ENCODE data around the gene PTPRR.

The PTPRR gene

DNA sequence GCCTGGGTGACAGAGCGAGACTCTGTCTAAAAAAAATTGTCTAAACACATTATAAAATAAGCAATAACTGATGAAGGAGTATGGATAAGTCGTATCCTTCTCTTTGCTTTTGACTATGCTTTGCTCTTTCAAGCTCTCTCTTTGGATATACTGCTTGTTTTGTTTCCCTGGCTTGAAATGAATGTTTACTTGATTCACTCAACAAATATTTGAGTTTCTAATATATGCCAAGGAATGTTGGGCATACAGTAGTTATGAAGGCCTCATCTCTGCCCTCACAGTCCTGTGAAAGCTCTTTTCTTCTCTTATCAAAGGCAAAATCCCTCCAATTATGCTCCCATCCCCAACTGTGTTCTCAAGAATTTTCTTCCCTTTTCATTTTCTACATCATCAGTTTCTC, 123.5 kb downstream of the PTPRR start:
- DNase-seq (ENCODE audit: low read depth in 2 of 2) = no peak

DNA sequence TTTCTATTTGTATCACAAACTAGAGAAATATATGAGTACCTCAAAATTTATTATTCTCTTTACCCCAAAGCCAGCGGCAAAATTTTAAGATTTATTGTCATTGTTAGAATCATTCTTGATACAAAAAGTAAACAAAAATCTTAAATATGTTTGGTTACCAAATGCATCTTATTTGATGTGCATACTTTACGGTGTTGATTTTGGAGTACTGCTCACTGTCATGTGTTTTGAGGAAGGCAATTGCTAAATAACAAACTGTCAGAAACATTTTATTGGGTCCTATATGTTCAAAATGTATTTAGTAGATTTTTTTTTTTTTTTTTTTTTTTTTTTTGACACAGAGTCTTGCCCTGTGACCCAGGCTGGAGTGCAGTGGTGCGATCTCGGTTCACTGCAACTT, 124.9 kb downstream of the PTPRR start:
- DNase-seq (ENCODE audit: low read depth in 2 of 2) = no peak

DNA sequence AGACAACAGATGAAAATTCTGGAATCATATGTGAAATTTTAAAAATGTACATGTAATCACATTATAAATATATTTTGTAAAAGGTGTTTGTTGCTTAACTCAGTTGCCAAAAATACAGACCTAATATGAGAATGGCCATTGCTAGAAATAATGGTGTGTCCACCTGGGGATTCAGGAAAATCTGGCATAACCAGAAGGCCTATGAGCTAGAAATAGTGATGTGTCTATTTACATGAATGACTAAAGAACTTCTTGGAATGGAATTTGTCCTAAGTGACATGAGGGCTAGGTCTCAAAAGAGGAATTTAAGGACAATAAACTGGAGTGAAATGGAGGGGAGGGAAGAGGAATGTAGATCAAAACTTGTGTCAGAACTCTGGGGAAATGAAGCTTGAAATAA, 126.4 kb downstream of the PTPRR start:
- no peak for DNase-seq (ENCODE audit: low read depth in 2 of 2)

DNA sequence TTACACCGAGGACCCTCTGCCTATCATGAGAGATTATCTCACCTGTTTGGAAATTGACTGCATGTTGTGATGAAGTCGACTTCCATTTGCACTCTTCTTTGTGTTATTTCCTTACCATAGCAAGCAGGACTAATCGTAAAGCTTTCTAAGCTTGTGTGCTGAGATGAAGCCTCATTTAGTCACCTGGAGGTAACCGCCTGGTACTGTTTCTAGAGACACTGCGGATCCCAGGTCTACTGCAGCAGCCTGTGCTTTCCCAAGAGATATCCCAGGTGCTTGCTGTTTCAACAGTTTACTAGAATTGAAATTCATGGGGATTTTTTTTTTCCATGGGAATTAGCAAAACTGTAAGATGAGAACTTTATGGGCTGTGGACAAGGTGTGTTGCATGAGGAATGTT, 131.8 kb downstream of the PTPRR start:
- DNase-seq (ENCODE audit: low read depth in 2 of 2) = no peak

DNA sequence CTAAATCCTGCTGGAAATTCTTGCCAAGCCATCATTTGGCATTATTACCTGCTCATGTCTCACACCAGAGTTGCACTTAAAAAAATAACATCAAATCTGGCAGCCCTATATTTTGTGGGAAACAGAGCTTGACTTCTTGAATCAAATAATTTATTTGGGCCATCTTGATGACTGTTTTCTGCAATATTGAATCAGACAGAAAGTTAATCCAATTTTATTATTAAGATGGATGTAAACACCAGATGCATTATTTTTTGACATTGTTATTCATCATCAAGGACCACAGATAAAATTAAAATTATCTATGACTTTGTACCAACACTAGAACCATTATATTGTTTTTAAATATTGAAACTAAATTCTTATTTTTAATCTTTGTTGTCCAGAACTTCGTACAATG, 132.9 kb downstream of the PTPRR start:
- DNase-seq (ENCODE audit: low read depth in 2 of 2) = no peak

DNA sequence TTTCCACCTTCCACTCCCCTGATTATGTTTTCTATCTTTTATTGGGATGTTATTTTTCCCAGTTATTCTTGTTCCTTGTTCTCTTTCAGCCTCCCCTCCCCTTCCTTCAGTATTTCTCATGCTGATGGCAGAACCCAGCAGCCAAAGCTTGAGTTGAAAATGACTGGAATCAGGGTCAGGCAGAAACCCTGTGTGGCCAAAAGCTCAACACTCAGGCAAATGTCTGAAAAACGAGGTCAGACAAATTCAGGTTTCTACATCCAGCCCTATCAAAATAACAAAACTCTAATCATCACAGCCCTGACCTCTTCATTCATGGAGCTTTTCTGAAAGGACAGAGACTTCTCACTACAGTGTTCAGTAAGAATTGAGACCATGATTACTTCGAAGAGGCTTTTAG, 134.6 kb downstream of the PTPRR start:
- no peak for DNase-seq (ENCODE audit: low read depth in 2 of 2)

DNA sequence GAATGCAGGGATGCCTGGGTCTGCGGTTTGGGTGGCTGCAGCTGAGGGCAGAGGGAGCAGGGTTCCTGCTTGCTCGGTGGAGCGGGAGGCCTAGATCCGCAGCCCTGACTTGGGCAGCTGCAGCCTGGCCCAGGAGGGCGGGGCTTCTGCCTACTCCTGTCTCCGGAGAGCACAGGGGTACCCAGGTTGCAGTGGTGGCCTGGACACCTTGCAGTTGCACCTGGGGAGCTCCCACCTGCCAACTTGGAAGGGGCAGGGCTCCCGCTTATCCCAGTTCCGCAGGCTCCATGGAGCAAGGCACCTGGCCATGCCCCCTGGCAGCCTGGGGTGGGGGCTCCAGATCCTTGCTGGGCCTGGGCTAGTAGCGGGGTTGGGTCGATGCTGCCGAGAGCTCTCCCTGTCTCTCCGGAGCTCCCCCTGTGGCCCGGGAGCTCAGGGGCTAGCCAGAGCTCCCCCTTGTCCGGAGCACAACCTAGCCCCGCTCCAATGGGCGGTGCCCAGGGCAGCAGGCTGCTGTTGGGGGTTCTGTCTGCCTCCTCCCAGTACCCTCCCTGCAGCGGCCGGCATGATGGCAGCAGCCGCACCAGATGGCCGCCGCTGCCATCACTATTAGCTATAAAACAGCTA, 136.4 kb downstream of the PTPRR start:
- DNase-seq (ENCODE audit: low read depth in 2 of 2) = no peak

DNA sequence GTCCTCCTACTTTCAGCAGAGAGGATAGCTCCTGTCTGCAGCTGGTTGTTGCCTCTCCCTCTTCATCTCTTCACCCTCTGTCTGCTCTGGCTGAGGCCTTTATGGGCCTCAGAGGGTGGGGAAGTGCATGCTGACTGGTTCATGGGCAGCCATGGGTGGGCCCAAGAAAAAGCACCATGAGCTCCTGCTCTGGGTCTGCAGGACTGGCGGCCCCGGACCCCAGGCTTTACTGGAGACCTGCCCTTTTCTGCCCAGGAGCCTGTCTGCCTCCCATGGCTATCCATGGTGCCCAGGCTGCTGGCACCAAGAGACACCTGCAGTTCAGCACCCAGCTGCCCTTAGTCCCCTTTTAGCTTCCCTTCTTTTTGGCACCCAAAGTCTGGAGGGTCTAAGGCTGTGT, 137.1 kb downstream of the PTPRR start:
- DNase-seq (ENCODE audit: low read depth in 2 of 2) = no peak

DNA sequence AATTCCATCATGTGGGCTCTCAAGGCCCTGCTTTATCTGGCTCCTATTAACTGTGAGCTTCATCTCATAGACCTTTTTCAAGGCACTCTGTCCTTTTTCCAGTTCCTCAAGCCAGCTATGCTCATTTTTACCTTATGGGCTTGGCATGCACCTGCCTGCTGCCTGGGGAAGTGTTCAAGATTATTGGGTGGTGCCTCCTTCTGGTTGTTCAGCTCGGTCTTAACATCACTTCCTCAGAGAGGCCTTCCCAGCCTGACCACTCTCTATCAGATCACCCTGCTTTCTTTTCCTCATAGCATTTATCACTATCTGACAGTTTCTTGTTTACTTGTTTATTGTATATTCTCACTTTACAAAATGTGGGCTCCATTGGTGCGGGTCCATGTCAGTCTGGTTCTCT, 141.3 kb downstream of the PTPRR start:
- DNase-seq (ENCODE audit: low read depth in 2 of 2) = no peak

DNA sequence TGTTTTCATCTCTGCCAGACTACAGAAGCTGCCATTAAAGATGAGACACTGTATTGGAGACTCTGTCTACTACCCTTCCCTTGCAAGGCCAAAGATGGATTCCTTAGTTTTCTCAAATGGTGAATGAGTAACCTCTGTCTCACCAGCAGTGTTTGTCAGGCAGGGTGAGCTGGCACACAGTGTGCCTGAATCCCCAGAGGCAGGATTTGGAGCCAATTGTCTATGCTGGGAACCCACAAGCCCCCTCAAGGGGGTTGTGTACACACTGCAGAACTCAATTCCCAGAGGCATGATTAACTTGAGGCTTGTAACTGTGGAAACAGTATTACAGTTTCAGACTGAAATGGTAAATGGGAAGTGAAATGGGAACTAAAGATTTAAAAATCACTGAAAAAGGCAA, 146.5 kb downstream of the PTPRR start:
- DNase-seq (ENCODE audit: low read depth in 2 of 2) = no peak

DNA sequence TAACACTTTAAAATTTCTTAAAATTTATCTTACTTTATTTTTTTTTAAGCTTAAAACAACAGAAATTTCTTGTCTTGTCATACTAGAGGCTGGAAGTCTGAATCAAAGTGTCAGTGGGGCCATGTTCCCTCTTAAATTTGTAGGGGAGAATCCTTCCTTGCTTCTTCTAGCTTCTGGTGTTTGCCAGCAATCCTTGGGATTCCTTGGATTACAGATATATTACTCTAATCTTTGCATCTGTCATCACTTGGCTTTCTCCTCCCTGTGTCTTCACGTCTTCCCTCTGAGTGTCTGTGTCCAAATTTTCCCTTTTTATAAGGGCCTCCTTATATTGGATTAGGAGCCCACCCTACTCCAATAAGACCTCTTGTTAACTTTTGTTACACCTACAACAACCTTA, 147.7 kb downstream of the PTPRR start:
- DNase-seq (ENCODE audit: low read depth in 2 of 2) = no peak

DNA sequence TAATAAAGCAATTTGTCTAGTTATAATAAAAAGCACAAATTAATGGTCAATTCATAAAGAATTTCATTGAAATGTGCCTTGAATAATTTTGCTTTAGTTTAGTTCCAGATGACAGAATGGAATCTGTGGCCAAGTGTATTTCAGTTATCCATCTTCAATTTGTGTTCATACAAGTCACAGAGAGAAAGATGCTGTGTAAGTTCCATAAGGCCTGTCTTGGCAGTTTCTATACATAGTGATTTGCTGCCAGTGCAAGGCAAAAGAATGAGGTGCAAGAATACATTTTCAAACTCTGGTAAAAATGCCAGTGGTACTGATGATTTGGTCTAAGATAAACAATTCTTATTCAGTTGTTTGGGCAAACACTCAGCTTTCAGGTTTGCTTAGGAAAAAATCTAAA, 149.0 kb downstream of the PTPRR start:
- no peak for DNase-seq (ENCODE audit: low read depth in 2 of 2)

DNA sequence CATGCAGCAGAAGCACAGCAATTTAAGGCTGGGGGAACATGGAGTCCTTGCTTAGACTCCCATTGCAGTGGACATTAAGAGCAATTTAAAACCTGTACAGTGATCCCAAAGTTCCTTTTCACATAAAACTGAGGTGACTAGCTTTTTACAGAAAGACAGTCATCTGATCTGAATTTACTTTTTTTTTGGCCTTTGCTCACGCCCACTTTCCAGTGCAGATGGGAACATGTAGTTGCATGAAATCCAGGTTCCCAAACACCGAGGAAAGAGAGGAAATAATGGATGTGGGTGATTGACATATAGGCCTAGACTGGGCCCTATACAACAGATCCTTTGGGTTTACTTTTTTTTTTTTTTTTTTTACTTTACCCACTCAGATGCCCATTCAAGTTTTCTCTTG, 156.9 kb downstream of the PTPRR start:
- no peak for DNase-seq (ENCODE audit: low read depth in 2 of 2)

DNA sequence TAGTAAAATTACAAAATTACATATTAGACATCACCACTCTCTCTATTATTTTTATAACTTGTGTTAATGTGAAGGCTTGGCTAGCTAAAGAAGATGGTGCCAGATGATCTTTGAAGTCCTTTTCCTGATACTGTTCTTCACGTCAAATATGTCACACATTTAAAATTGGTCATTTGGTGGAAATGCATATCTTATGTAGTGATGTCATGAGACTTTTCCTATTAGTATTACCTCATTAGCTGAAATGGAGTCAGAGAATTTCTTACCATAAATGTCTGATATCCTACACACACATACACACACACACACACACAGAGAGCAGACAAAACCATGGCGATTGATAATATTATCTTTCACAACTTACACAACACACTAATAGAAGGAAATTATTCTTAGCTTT, 158.5 kb downstream of the PTPRR start:
- no peak for DNase-seq (ENCODE audit: low read depth in 2 of 2)

DNA sequence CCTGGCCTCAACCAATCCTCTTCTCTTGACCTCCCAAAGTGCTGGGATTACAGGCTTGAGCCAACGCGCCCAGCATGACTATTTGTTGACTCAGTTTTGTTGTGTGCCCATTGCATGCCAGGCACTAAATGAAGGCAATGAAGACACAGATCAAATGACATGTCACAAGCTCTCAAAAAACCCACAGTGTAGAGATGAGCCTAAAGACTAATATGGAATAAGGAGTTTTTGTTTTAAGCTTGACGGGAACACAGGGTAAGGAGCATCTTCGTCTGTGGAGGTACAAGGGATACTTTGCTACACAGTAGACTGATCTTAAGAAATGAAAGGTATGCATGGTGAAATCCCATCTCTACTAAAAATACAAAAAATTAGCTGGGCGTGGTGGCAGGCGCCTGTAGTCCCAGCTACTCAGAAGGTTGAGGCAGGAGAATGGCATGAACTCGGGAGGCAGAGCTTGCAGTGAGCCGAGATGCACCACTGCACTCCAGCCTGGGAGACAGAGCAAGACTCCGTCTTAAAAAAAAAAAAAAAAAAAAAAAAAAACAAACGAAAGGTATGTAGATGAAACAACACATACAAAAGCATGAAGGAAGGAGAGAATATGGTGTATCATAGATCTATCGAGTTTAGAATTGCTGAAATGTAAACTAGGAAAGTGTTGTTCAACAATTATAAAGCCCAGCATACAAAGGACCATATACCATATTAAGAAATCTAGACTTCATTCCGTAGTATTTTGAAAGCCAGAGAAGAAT, 161.2 kb downstream of the PTPRR start:
- no peak for DNase-seq (ENCODE audit: low read depth in 2 of 2)

DNA sequence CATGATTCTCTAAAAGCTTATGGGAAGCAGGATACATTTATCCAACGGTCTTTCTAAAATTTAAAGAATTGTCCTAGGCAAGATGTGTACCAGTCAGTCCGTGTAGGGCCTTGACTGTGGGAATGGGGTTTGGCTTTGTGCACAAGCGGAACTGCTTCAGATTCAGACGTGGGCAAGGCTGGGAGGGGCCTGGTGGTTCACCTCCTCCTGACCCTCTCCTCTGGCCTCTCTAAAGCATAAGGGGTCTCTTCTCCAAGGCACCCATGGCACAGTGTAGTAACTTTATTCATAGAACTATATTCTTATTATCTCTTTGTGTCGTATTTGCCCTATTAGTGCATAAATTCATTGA, 162.1 kb downstream of the PTPRR start:
- no peak for DNase-seq (ENCODE audit: low read depth in 2 of 2)

DNA sequence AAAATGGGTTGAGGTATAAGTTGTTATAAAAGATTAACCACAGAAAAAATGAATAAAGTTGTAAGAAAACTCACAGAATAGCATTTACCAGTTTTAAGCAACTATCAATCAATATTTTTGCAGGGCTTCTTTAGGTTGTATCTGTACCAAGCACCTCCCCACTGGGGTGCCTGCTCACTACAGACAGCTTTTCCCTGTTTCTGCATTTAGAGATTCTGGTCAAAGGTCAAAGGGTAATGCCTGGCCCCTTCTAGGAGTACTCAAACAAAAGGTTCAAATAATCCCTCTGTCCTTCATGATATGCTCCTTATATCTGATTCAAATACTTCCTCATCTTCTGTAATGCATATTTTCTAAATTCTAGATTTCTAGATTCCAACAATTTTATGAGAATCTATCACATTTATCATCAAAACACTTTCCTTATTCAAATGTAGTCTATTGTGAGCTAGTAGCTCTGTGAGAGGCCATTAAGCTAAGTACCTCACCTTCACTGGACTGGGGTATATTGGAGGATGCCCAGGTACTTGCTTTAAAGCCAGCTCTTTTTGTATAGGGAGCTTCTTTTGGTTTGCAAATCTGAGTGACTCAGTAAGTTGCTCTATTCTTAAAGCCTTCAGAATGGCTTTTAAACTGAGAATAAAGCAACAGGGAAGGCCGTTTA, 162.6 kb downstream of the PTPRR start:
- no peak for DNase-seq (ENCODE audit: low read depth in 2 of 2)

DNA sequence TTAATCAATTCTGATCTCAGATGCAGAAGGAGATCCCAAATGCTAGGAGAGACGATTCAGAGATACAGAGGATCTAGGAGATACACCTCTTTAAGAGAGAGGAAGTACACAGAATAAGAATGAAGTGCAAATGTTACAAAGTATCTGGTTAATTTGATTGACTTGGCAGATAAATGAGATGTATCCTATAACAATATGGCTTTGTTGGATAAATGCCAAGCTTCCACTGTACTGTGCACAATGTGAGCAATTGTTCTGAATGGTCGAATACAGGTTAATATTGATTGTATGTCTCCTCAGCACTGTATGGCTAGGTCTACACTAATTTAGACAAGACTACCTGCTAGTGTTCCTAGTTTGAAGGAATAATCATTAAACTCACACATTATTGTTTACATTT, 163.7 kb downstream of the PTPRR start:
- DNase-seq (ENCODE audit: low read depth in 2 of 2) = no peak

DNA sequence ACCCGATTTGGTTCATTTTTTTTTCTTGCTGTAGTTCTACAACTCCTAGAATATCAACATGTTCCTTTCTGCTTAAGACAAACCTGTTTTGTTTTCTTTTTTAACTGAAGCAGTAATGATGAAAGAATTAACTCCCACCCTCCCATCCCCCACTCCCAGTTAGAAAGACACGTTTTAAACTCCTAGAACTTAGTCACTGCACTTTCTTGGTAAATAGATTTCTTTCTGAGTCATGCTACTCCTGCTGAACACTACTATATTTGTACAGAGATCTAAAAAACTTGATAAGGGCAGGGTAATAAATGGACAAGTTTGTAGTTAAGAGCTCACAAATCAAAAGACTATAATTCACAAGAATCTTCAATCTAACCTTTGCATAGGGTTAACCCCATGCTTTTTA, 164.4 kb downstream of the PTPRR start:
- no peak for DNase-seq (ENCODE audit: low read depth in 2 of 2)

DNA sequence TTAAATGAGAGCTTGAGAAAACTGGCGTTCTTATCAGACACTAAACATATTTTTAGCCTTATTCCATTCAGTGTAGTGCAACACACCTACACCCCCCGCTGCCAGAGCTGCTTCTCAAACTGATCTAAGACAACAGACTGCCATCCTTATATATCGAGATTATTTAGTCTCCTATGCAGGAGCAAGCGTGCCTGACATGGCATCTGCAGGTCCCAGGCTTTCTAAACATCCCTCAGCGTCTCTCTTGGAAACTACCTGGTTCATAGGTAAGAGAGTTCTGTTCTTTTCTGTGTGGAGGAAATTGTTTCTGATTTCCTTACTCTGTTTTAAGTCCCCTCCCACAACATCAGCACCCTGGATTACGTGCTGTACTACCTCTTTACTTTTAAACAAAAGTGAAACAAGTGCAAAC, 166.2 kb downstream of the PTPRR start:
- no peak for DNase-seq (ENCODE audit: low read depth in 2 of 2)

DNA sequence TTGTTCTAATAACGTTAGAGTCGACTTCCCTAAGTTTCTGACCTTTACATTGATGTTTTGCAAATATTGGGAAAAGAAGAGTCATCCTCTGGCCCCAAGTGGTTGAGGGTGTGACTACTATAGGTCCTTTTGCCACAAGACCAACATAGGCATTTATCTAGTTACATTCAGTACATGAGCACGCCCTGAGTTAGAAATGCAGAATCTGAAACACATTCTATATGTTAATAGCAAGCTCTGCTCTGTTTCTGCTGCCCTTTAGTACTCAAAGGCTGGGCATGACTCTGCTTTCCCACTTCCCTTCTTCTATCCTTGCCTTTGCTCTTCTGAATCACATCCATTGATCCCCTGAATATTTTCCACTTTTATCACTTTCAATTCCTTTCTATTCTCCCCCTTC, 168.2 kb downstream of the PTPRR start:
- no peak for DNase-seq (ENCODE audit: low read depth in 2 of 2)

DNA sequence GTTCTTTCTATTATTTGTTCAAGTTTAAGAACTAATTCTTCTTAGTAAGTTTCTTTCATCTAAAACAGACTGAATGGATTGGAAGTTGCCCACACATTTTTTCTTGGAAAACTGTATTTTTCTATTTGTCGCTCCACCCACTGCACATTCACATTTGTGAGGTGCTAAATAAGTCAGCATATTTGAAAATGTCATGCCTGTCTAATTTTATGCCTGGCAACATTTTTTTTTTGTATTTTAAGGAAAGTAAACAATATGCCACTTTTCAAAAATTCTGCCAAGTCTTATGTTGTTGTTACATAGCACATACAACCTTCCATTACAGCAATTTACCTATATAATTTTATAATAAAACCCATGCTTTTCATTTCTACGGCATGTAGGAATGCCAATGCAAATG, 170.6 kb downstream of the PTPRR start:
- no peak for DNase-seq (ENCODE audit: low read depth in 2 of 2)

DNA sequence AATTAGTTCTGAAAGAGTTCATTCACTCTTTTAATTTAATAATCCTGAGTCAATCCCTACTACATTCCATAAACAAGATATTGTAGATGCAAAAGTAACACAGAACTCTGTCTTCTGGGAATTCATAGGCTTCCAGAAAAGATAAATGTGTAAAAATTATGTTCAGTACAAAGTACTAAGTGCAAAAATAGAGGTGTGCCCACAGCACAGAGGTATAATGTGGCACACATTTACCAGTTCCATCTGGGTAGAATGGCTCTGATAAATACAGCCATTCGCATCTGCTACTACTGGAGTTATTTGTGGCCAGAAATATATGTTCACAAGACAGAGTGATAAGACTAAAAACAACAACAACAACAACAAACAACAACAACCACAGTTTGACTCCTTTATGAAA, 171.7 kb downstream of the PTPRR start:
- no peak for DNase-seq (ENCODE audit: low read depth in 2 of 2)

Measured in stimulated activated CD8-positive, alpha-beta memory T cell treated with anti-CD3 and anti-CD28 coated beads, Interleukin-15, amount 100 ng/mL, for 48 hours (primary cell).